CD4-positive, alpha-beta T cell treated with Interleukin-17A for 1 hour (primary cell): ENCODE results near the gene KCNC2.

Experiments
- DNase-seq: peaks from one replicate; pipeline ENCODE4 v3.0.0-alpha.2; 2020

The KCNC2 gene

DNA sequence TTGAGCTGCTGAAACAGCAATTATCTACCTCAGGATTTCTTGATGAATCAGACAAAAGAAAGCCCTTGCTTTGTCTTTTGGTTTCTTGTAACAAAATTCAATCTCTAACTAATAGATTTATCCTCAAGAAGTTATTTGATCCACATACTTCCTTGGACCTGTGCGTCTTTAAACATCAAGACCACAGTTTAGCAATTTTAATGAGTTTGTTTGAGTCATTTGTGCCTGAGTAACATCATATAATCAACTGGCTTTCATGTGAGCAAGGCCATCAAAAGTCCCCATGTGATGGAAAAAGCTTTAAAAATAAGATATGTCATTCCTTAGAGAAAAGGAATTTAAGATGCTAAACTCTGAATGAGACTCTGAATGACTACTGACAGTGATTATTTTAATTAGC lies 52.3 kb downstream of the KCNC2 start:
- DNase-seq: no peak

DNA sequence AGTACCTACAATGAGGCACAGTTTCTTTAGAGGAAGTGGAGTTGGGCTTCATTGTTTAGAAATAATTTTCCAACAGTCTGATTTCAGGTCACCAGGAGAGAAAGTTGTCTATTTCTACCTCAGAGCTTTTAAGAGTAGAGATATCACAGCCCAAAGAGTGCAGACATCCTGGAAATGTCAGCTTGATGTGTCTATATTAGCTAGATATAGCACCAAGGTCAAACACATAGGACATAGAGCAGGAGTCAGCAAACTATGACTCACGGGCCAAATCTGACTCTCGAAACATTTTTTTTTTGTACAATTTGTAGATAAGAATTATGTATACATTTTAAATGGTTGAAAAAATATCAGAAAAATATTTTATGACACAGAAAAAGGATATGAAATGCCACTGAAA lies 53.7 kb downstream of the KCNC2 start:
- DNase-seq: no peak

GRCh38 chr12:75154388-75154787 lies 55.3 kb downstream of the KCNC2 start:
- no peak for DNase-seq

DNA sequence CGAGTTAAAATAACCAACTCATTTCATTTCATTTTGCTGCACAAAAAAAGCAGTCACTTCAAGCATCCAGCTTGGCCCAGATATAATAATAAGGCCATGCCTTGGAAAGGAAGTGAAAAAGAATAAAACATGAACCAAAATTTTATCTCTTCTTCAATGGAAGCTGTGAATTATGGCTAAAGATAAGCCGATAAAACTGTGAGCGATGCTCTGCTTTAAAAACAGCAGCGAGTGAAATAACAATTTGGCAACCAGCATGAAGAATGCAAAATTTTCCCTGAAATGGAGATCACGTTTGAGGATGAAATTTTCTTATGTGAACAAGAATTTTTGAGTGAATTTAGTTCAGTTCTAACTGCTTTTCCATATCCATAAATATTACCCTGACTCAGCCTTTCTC lies 70.4 kb downstream of the KCNC2 start:
- DNase-seq: no peak

DNA sequence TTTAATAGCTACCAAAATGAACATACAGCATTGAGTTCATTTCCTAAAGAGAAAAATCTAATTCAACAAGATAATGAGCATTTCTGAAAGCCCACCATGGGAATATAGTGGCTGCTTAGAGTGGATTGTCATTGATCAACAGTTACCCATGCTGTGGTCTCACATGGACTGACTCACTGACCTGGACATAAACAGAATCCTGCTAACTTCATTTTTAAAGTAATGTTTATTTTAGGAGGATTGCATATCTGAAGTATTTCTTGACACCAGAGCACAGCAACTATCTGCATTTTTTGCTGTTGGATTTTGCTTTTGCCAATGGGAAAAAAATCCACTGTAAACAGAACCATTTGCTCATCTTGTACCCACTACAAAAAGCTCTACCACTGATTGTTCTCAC lies 71.7 kb downstream of the KCNC2 start:
- DNase-seq: no peak

DNA sequence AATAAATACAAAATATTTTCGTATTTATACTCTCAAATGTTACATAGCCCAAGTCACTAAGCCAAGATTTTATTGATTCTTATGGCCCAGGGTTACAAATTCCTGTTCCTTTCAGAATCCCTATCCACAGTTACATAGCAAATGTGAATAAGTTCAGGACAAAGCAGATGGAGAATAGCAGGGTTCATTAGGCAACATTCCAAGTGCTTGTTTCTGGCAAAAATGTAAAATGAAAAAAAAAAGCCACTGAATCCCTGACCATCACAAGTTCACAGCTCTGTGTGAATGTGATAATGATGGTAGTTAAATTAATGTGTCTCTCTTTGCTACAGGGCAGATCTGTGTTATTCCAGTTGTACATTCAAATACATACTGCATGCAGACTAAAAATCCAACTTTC lies 74.6 kb downstream of the KCNC2 start:
- no peak for DNase-seq

- DNase-seq: no peak
Observed at GRCh38 chr12:75130811-75131210, 78.8 kb downstream of the KCNC2 start.

- DNase-seq: no peak
Observed at GRCh38 chr12:75129275-75129674, 80.4 kb downstream of the KCNC2 start.

GRCh38 chr12:75121036-75121705 lies 88.5 kb downstream of the KCNC2 start:
- no peak for DNase-seq

GRCh38 chr12:75120311-75120711 lies 89.3 kb downstream of the KCNC2 start:
- no peak for DNase-seq

- DNase-seq: no peak
Observed at GRCh38 chr12:75116646-75117198, 92.9 kb downstream of the KCNC2 start.

DNA sequence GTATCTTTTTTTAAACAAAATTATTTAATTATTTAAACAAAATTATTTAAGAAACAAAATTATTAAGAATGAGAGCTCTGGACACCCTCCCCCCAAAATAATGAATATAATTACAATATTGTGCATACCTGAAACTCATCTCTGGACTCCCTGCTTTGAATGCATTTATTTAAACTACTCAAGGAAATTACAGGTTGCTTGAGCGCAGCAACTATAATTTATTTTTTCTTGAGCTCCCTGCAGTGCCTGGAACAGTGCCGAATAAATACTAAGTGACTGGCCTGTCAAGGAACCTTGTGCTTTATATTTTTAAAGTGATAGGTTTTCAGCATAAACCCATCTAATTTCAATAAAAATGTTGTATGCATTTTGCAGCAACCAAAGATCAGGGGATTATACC lies 93.9 kb downstream of the KCNC2 start:
- no peak for DNase-seq

DNA sequence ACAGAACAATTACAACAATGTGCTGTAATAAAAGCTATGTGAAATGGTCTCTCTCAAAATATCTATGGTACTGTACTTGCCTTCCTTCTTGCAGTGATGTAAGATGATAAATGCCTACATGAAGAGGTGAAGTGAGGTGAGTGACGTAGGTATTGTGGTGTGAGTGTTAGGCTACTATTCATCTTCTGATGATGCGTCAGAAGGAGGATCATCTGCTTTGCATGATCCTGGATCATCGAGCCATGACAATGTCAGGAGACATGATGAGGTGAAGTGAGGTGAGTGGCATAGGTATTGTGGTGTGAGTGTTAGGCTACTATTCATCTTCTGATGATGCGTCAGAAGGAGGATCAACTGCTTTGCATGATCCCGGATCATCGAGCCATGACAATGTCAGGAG lies 105.8 kb downstream of the KCNC2 start:
- DNase-seq: no peak

GRCh38 chr12:75101781-75102180 lies 107.9 kb downstream of the KCNC2 start:
- DNase-seq: no peak

- DNase-seq: no peak
Observed at GRCh38 chr12:75099210-75099609, 110.4 kb downstream of the KCNC2 start.

DNA sequence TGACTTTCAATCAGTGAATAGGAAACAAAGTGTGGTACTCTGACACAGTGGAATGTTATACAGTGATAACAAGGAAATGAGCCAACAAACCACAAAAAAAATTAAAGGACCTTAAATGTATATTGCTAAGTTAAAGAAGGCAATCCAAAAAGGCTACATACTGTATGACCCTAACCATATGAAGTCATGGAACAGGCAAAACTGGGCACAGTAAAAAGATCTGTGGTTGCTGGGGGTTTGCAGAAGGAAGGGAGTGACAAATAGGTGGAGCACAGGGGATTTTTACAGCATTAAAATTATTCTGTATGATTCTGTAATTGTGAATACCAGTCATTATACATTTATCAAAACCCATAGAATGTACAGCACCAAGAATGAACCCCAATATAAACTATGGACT lies 112.6 kb downstream of the KCNC2 start:
- no peak for DNase-seq

DNA sequence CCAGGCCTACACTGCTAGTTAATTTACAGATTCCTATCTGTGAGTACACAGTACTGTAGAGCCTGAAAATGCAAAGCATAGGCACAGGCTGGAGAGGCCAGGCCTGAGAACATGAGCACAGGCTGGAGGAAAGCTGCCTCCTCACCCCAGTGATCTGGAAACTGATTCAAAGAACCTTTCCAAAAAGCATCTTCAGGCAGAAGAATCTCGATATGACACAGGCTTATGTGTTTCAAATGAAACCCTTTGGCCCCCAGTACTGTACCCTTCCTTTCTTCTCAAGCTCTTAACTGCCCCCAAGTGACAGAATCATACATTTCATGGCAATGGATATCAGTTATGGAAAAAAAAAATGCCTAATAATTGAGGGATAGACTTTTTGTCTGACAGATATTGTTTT lies 122.0 kb downstream of the KCNC2 start:
- DNase-seq: no peak

DNA sequence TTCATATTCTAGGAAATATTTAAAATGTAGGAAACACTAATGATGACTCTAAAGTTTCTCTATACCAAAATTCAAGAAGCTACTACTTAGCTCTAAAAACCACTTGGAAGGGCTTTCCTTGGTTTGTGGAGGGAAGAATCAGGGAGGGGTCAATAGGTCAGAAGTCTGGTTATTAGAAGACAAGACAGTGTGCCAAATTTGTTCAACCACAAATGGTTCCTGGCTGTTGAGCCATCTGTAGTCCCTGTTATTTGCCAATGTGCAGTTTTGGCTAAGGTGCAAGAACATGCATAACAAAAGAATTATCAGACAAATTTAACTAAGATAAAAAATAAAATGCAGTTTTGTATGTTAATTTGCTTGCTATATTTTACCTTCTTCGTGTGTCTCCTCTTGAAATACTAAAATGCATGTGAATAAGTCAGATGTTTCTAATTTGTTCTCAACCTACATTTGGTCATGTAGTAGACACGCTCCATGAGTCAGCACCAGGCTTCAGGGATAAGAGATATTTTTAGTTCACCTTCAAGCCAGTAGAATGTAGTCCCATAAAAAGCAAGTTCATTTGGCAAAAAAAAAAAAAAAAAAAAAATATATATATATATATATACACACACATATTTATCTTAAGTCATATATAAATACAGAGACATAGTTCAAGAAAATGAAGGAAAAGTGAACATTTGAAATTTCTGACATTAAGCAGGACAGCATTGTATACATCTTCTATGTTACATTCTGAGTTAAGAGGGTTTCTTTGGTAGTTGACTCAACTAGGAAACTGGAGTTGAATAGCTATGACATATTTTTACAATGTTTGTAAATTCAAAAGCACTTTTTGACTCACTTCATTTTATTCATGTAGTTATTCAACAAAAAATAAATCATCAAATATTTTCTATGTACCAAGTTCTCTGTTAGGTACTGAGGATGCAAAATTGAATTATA lies 123.3 kb downstream of the KCNC2 start:
- DNase-seq: no peak

DNA sequence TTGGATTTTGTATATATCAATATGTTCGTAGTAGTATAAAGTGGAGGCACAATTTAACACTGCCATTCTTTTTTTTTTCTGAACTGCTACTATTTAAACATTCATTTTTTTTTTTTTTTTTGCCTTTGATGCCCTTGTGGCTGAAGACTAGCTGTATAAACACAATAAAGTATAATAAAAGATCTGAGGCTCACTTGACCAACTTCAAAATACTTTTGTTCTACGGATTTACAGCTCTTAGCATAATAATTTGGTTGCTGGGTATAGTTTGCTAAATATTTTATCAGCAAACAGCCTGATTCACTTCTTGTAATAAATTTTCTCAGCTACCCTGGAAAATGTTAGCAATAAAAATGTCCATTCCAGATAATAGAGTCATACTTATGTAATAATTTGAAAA lies 128.3 kb downstream of the KCNC2 start:
- no peak for DNase-seq

DNA sequence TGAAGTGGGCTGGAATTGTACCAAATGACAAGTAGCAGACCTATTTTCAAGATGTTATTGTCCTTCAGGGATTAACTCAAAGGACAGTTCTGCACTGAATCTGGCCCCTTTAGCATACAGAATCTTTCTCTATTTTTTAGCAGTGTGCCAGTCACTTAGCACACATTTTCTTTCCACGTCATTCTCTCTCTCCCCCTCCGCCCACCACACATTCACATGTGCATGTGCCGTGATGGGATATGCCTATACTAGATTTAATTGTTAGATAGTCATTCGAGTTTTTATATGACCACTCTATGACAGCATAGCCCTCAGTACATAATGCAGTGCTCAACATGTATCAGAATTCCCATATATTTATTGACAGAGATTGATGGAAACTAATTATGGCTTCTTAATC lies 129.1 kb downstream of the KCNC2 start:
- no peak for DNase-seq

DNA sequence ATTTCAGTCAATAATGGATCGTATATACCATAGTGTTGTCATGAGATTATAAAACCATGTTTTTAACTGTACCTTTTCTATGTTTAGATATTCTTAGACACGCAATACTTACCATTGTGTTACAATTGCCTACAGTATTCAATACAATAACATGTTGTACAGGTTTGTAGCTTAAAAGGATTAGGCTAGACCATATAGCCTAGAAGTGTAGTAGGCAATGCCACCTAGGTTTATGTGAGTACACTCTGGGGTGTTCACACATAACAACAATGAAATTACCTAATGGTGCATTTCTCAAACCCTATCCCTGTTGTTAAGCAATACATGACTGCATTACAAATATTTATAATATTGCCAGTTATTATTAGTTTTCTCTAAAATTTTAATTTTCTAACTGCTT lies 144.2 kb downstream of the KCNC2 start:
- DNase-seq: no peak

GRCh38 chr12:75062691-75063090 lies 146.9 kb downstream of the KCNC2 start:
- no peak for DNase-seq

DNA sequence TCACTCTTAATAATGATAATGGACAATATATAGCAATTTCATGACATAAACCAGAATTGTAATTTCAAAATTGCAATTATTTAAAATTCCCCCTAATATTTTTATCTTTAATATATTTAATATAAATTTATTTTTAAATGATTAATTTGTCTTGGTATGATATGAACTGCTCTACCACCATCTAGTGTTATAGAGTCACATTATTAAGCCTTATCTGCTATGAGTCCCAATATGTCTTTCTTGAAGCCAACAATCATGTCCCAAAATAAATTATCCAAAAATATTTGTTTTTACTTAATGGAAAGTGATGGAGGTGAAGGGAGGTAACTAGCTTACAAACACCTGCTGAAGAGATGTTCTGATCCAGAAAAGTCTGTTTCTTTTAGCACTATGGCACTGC lies 151.4 kb downstream of the KCNC2 start:
- no peak for DNase-seq

DNA sequence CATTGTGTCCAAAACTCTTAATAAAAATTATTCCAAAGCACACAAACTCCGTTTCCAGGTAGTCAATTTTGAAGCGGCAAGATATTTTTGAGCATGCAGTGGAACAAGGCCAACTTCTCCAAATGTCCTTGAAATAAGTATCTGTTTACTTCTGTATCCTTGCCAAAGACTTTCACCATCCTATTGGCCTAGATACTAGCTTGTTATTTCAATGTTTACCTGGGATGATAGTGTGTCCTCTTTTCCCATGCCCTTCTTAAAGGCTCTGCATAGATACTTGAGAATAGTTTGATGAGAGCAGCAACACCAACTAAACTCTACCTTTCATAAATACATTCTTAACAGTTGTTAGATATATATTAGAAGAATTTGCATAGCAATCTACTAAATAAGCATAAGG lies 160.9 kb downstream of the KCNC2 start:
- no peak for DNase-seq
